Rectal smooth muscle tissue (tissue), 1 donor: ENCODE data around the gene SLC44A2.

Experiments
- H3K27ac ChIP-seq: one replicate; pipeline ENCODE4 v1.7.0; 2013; ENCODE audit warnings: low read depth, low read length, inconsistent platforms
- H3K27me3 ChIP-seq: one replicate; pipeline ENCODE4 v1.7.0; 2013; ENCODE audit warnings: low read length; ENCODE audit not compliant: control insufficient read depth, insufficient read depth
- H3K36me3 ChIP-seq: one replicate; pipeline ENCODE4 v1.7.0; 2013; ENCODE audit warnings: low read length; ENCODE audit not compliant: control insufficient read depth, insufficient read depth
- H3K4me1 ChIP-seq: one replicate; pipeline ENCODE4 v1.7.0; 2013; ENCODE audit warnings: low read length; ENCODE audit not compliant: control insufficient read depth, insufficient read depth
- H3K4me3 ChIP-seq: one replicate; pipeline ENCODE4 v1.7.0; 2013; ENCODE audit warnings: low read length
- H3K9ac ChIP-seq: one replicate; pipeline ENCODE4 v1.7.0; 2013; ENCODE audit warnings: low read length

Gene SLC44A2

DNA sequence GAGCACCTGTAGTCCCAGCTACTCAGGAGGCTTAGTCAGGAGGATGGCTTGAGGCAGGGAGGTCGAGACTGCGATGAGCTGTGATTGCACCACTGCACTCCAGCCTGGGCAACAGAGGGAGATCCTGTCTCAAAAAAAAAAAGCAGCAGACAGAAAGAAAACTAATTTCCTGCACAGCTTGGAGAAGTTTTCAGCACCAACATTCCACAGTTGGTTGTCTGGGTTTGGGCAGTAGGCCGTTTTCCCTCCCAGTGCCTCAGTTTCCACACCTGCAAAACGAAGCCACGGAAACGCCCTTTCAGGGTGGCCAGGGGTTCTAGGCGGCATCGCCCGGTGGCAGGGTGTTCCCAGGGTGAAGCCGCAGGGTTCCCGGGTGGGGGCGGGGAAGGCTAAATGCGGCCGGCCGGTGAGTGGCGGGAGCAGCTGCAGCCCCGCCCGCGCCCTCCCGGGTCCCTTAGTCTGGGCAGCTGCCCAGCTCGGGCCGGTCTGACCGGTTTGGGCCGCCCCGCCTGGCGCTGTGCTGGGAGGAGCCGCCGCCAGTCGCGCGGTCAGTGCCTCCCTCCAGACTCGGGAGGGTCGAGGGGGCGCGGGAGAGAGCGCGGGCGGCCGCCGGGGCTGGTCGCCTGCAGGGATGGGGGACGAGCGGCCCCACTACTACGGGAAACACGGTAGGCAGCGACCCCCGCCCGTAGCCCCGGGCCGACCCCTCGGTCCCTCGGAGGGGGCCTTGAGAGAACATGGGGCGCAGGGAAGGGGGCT lies at the start of gene SLC44A2:
Gene SLC44A2, plus strand, starts transcription at position 551 of the 759 bp plus-strand sequence. Its CDS starts 81 bp downstream, at position 632.
- peak within 1 kb of the TSS; percentile 32 for H3K9ac ChIP-seq
- no peaks in the 10 kb centered on the region for H3K36me3 ChIP-seq
- peak within 1 kb of the TSS; percentile 73 for H3K4me3 ChIP-seq
- H3K27me3 ChIP-seq: no peaks in the 10 kb centered on the region
- no peaks in the 10 kb centered on the region for H3K4me1 ChIP-seq
- no peak within 1 kb of the TSS for H3K27ac ChIP-seq

DNA sequence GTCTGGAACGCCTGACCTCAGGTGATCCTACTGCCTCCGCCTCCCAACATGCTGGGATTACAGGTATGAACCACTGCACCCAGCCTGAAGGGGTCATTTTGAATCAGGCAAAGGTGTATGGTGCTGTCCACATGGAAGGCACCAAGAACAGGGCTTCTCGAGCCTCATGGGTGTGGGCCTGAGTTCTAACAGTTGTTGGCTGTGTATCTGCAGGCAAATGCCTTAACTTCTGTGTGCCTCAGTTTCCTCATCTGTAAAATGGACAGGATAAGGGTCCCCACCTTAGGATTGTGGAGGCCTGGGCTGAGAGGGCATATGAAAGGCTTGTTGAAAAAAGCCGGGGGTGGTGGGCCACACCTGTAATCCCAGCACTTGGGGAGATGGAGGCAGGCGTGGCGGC lies 47.4 kb upstream of the SLC44A2 start:
- H3K27ac ChIP-seq: no peak overlapping the region
- no peaks in the 10 kb centered on the region for H3K4me1 ChIP-seq
- no peaks in the 10 kb centered on the region for H3K27me3 ChIP-seq
- H3K4me3 ChIP-seq: no peak overlapping the region
- H3K36me3 ChIP-seq: no peaks in the 10 kb centered on the region
- no peak overlapping the region for H3K9ac ChIP-seq

DNA sequence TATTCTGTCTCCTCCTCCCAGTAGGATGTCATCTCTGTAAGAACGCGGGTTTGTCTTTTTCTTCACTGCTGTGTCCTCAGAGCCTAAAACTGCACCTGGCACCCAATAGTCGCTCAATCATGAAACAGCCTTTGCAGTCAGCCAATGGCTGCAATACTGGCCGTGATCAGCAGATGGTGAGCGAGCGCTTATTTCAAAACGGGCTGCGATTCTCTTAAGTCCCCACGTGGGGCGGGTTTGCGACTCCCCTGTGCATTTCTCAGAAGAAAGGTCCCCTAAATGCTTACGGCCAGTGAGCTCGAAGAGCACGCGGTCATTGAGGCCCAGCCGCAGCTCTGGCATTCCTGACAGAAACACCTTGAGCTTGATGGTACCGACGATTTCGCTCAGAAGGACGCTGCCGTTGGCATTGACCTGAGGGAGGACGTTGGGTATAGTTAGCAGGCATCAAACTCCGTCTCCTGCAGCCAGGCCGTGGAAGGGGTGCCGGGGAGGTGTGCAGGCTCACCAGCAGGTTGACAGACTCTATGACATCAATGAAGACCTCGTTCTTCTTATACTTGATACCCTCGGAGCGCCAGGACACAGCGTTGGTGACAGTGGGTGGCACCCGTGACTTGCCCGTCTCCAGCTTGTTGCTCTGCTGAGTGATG lies 44.2 kb upstream of the SLC44A2 start:
- Histone ChIP-seq H3K36me3 (no peaks in the 10 kb centered on the region), H3K4me3 (no peak overlapping the region), H3K4me1 (no peaks in the 10 kb centered on the region), H3K9ac (peak overlapping the region; percentile 14), H3K27me3 (no peaks in the 10 kb centered on the region), H3K27ac (no peak overlapping the region)

DNA sequence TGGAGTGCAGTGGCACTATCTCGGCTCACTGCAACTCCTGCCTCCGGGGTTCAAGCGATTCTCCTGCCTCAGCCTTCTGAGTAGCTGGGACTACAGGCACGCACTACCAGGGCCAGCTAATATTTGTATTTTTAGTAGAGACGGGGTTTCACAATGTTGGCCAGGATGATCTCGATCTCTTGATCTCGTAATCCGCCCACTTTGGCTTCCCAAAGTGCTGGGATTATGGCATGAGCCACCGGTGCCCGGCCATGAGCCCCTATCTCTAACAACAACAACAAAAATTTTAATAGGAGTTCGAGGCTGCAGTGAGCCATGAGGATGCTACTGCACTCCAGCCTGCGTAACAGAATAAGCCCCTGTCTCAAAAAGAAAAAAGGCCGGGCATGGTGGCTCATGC lies 43.3 kb upstream of the SLC44A2 start:
- H3K27ac ChIP-seq: no peak overlapping the region
- H3K27me3 ChIP-seq: peaks cover 3% of the 10 kb centered on the region

DNA sequence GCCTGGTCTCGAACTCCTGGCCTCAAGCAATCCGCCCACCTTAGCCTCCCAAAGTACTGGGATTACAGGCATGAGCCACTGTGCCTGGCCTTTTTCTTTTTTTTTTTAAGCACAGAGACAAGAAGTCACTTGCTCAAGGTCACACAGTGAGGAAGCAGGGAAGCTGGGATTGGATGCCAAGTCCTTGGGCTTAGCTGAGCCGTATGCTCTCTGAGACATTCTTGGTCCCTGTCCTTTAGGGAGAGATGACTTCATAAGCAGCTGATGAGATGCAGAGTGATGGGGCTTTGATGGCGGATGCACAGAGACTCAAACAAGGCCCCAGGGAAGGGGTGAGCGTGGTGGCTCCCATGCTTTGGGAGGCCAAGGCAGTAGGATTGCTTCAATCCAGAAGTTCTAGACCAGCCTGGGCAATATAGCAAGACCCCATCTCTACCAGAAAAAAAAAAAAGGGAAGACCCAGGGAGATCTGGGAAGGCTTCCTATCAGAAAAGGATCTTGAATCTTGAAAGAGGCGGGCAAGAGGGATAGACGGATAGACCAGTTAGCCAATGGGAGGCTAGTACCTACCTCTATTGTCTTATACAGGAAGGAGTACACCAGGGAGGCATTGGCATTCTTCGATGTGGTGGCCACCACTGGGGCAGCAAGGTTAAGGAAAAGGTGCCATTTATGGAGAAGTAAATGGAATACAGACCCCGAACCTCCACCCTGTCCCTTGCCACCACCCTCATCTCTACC lies 42.1 kb upstream of the SLC44A2 start:
- no peak overlapping the region for H3K27ac ChIP-seq
- H3K4me3 ChIP-seq: no peak overlapping the region
- H3K27me3 ChIP-seq: peaks cover 5% of the 10 kb centered on the region
- H3K36me3 ChIP-seq: no peaks in the 10 kb centered on the region
- no peaks in the 10 kb centered on the region for H3K4me1 ChIP-seq
- no peak overlapping the region for H3K9ac ChIP-seq

More for the DNA sequence above, 43.3 kb upstream of the SLC44A2 start:
- no peak overlapping the region for H3K4me3 ChIP-seq
- H3K9ac ChIP-seq: no peak overlapping the region
- no peaks in the 10 kb centered on the region for H3K36me3 ChIP-seq
- H3K4me1 ChIP-seq: no peaks in the 10 kb centered on the region

DNA sequence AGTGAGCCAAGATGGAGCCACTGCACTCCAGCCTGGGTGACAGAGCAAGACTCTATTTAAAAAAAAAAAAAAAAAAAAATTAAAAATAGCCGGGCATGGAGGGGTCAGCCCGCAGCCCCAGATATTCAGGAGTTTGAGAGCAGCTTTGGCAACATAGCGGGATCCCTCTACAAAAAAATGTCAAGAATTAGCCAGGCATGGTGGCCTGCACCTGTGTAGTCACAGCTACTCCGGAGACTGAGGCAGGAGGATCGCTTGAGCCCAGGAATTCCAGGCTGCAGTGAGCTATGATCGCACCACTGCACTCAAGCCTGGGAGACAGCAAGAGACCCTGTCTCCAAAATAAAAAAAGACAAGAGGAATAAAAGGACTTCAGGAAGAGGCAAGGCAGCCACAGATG lies 39.0 kb upstream of the SLC44A2 start:
- no peaks in the 10 kb centered on the region for H3K4me1 ChIP-seq
- H3K9ac ChIP-seq: no peak overlapping the region
- no peaks in the 10 kb centered on the region for H3K36me3 ChIP-seq
- peaks cover 5% of the 10 kb centered on the region for H3K27me3 ChIP-seq
- H3K27ac ChIP-seq: no peak overlapping the region
- H3K4me3 ChIP-seq: peak overlapping the region; percentile 67

DNA sequence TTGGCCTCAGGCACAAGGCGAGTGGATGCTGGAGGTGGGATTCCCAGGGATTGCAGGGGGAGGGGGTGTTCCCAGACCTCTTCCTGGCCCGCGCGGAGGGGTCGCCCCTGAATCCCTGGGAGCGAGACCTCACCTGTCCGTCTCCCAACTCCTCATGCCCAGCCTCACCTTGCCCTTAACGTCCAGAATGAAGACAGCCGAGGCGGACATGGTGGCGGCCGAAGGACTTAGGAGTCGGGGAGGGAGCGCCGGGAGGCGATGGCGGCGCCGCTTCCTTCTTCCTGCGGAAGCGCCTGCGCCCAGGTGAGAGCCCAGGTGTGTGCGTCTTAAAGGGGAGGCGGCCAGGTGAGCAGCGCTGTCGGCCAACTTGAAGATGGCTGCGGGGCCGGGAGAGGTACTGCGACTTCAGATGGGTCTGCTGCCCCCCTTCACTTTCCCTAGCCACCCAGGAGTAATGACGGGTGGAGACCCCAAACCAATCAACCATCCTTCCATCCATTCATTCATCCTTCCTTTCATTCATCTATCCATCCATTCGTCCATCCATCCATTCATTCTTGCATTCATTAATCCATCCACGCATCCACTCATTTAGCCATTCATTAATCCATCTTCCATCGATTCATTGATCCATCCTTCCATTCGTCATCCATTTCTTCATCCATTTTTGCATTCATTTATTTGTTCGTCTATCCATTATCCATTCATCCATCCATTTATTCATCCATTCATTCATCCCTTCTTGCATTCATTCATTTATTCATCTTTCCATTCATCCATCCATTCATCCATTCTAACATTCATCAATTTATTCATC lies 38.1 kb upstream of the SLC44A2 start, which contains the start of gene AP1M2:
Gene AP1M2, minus strand, starts transcription at position 291 of the 817 bp plus-strand sequence. Its CDS starts 81 bp downstream, at position 210.
- H3K36me3 ChIP-seq: no peaks in the 10 kb centered on the region
- no peak within 1 kb of the TSS for H3K9ac ChIP-seq
- H3K4me1 ChIP-seq: no peaks in the 10 kb centered on the region
- H3K27ac ChIP-seq: no peak within 1 kb of the TSS
- H3K27me3 ChIP-seq: peaks cover 5% of the 10 kb centered on the region
- H3K4me3 ChIP-seq: peak within 1 kb of the TSS; percentile 67

DNA sequence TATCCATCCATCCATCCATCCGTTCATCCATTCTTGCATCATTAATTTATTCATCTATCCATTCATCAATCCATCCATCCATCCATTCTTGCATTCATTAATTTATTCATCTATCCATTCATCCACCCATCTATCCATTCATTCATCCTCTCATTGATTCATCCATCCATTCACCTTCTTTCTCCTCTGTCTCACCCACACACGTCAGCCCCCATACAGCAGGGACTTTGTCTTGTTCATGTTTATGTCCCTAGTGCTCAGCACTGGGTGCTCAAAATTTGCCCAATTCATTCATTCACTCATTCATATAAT lies 37.6 kb upstream of the SLC44A2 start:
- no peak overlapping the region for H3K4me3 ChIP-seq
- no peak overlapping the region for H3K27ac ChIP-seq
- H3K36me3 ChIP-seq: no peaks in the 10 kb centered on the region
- H3K4me1 ChIP-seq: no peaks in the 10 kb centered on the region
- no peak overlapping the region for H3K9ac ChIP-seq
- H3K27me3 ChIP-seq: peaks cover 5% of the 10 kb centered on the region

DNA sequence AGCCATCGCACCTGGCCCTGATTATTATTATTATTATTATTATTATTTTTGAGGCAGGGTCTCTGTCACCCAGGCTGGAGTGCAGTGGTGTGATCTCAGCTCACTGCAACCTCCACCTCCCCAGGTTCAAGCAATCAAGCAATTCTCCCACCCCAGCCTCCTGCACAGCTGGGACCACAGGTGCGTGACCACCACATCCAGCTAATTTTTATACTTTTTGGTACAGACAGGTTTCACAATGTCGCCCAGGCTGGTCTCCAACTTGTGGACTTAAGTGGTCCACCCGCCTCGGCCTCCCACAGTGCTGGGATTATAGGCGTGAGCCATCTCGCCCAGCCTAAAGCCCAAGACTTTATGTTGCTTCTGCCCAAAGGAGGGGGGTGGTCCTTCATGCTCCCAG lies 32.2 kb upstream of the SLC44A2 start:
- no peak overlapping the region for H3K4me3 ChIP-seq
- H3K27me3 ChIP-seq: no peaks in the 10 kb centered on the region
- no peaks in the 10 kb centered on the region for H3K4me1 ChIP-seq
- H3K27ac ChIP-seq: no peak overlapping the region
- H3K36me3 ChIP-seq: no peaks in the 10 kb centered on the region
- no peak overlapping the region for H3K9ac ChIP-seq

DNA sequence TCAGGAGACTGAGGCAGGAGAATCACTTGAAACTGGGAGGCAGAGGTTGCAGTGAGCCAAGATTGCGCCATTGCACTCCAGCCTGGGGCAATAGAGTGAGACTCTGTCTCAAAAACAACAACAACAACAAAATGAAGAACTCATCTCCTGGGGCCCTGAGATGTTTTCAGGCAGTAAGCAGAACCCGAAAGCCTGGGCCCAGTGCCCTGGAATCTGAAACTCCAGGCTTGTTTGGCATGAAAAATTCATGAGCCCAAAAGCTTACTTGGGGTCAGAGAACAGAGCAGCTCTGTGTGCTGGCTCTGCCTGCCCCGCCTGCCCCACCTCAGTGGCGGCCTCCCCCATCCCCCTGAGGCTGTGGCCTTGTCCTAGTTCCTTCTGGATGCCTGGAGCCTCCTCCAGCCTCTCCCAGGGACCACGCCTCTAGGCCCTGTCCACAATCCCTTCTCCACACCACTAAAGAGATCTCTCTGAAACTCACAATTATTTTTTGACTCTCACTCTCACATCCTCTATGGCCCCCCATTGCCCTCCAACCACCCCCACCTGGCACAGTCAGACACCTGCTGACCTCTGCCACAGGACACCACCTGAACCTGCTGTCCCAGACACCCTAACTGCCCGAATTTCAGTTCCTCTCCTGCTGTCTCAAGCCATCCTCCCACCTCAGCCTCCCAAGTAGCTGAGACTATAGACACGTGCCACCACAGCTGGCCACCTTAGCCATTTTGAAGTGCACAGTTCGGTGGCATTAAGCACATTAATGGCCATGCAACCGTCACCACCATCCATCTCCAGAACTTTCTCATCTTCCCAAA lies 31.3 kb upstream of the SLC44A2 start:
- H3K4me3 ChIP-seq: no peak overlapping the region
- no peaks in the 10 kb centered on the region for H3K36me3 ChIP-seq
- no peak overlapping the region for H3K27ac ChIP-seq
- H3K4me1 ChIP-seq: no peaks in the 10 kb centered on the region
- no peak overlapping the region for H3K9ac ChIP-seq
- H3K27me3 ChIP-seq: no peaks in the 10 kb centered on the region

DNA sequence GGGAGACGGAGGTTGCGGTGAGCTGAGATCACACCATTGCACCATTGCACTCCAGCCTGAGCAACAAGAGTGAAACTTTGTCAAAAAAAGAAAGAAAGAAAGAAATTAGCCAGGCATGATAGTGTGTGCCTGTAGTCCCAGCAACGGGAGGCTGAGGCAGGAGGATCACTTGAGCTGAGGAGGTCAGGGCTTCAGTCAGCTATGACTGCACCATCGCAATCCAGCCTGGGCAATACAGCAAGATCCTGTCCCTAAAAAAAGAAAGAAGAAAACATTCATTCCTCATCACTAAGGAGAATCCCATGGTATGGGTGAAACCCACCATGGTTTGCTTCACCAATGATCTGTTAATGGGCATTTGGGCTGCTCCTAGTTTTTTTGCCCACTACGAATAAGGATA lies 25.2 kb upstream of the SLC44A2 start:
- Histone ChIP-seq H3K36me3 (no peaks in the 10 kb centered on the region), H3K27ac (no peak overlapping the region), H3K9ac (no peak overlapping the region), H3K4me3 (no peak overlapping the region), H3K27me3 (no peaks in the 10 kb centered on the region), H3K4me1 (no peaks in the 10 kb centered on the region)
